ENCODE measurements around the gene ELF2.
"Not testable (repeated sequence)": the region's sequence is repeated elsewhere in the genome, so short reads cannot be mapped to it uniquely, and the experiment has no call there.

Gene ELF2

DNA sequence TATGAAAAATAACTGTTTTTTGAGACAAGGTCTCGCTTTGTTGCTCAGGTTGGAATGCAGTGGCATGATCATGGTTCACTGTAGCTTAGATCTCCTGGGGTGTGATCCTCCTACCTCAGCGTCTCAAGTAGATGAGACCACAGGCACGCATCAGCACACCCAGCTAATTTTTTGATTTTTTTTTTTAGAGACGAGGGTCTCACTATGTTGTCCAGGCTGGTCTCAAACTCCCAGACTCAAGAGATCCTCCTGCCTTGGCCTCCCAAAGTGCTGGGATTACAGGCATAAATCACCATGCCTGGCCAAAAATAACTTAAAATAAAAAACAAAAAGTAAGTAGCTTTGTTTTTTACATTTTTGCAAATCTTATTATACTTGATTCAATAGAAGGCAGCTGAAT is 98.1 kb downstream of the ELF2 start:
- H3K4me3 ChIP-seq (ENCODE audit: severe bottlenecking) = no peak overlapping the region
- peaks cover 11% of the 10 kb centered on the region for H3K36me3 ChIP-seq (ENCODE audit: low read depth)
- DNase-seq (ENCODE audit: low spot score) (no peak), ATAC-seq (ENCODE audit: low read depth) (no peak)
- peaks cover 13% of the 10 kb centered on the region for H3K4me1 ChIP-seq (ENCODE audit: insufficient read depth, poor library complexity, severe bottlenecking)
- no peak overlapping the region for H3K27ac ChIP-seq (ENCODE audit: poor library complexity, severe bottlenecking)
- TF ChIP-seq, protein P1, sequence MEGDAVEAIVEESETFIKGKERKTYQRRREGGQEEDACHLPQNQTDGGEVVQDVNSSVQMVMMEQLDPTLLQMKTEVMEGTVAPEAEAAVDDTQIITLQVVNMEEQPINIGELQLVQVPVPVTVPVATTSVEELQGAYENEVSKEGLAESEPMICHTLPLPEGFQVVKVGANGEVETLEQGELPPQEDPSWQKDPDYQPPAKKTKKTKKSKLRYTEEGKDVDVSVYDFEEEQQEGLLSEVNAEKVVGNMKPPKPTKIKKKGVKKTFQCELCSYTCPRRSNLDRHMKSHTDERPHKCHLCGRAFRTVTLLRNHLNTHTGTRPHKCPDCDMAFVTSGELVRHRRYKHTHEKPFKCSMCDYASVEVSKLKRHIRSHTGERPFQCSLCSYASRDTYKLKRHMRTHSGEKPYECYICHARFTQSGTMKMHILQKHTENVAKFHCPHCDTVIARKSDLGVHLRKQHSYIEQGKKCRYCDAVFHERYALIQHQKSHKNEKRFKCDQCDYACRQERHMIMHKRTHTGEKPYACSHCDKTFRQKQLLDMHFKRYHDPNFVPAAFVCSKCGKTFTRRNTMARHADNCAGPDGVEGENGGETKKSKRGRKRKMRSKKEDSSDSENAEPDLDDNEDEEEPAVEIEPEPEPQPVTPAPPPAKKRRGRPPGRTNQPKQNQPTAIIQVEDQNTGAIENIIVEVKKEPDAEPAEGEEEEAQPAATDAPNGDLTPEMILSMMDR (IDR thresholded peaks at IDR 0.05; ENCODE audit: poor library complexity, severe bottlenecking) = no peak
- H3K27me3 ChIP-seq (ENCODE audit: insufficient read depth, poor library complexity, severe bottlenecking) = no peaks in the 10 kb centered on the region
- H3K9me3 ChIP-seq (ENCODE audit: severe bottlenecking) = no peaks in the 10 kb centered on the region

GRCh38 chr4:139077567-139078355 is 99.3 kb downstream of the ELF2 start:
- Histone ChIP-seq H3K27me3 (ENCODE audit: insufficient read depth, poor library complexity, severe bottlenecking) (no peaks in the 10 kb centered on the region), H3K9me3 (ENCODE audit: severe bottlenecking) (no peaks in the 10 kb centered on the region), H3K4me1 (ENCODE audit: insufficient read depth, poor library complexity, severe bottlenecking) (peaks cover 13% of the 10 kb centered on the region), H3K36me3 (ENCODE audit: low read depth) (peaks cover 23% of the 10 kb centered on the region), H3K4me3 (ENCODE audit: severe bottlenecking) (no peak overlapping the region), H3K27ac (ENCODE audit: poor library complexity, severe bottlenecking) (no peak overlapping the region)
- ATAC-seq (ENCODE audit: low read depth) = no peak
- TF ChIP-seq, protein P1 (IDR thresholded peaks at IDR 0.05; ENCODE audit: poor library complexity, severe bottlenecking) = no peak
- no peak for DNase-seq (ENCODE audit: low spot score)

DNA sequence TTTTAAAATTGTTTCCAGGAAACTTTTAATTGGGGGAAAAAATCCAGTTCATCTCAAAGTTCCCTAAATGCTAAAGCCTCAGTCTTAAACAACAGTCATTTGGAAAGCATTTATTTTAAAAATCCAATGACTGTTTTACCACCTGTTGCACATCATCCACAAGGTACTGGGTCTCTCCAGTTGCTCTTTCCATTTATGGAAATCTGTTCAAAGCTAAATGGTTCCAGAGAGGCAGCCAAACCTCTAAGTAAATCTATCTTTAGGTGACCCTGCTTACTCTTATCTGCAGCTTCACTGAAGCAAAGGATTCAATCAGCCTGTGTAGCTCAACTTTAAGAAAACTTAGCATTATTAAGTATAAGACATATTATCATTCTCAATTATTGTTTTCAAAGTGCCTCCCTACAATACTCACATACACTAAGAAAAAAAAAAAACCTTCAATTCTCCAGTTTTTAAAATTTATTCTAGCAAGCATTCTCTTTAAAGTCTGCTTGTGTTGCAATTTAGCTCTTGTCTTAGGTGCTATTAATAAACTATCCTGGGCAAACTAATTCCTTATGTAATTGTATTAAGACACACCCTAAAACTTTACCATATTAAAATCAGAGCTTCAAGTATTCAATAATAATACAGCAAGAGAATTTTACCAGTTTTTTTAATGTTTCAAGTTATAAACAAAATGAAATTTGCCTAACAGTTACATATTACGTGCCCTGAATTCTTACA is 100.8 kb downstream of the ELF2 start:
- no peak for DNase-seq (ENCODE audit: low spot score)
- Histone ChIP-seq H3K36me3 (ENCODE audit: low read depth) (peaks cover 39% of the 10 kb centered on the region), H3K27ac (ENCODE audit: poor library complexity, severe bottlenecking) (no peak overlapping the region), H3K27me3 (ENCODE audit: insufficient read depth, poor library complexity, severe bottlenecking) (no peaks in the 10 kb centered on the region), H3K4me1 (ENCODE audit: insufficient read depth, poor library complexity, severe bottlenecking) (peaks cover 5% of the 10 kb centered on the region), H3K9me3 (ENCODE audit: severe bottlenecking) (no peaks in the 10 kb centered on the region), H3K4me3 (ENCODE audit: severe bottlenecking) (no peak overlapping the region)
- ATAC-seq (ENCODE audit: low read depth) = no peak
- TF ChIP-seq, protein P1 (IDR thresholded peaks at IDR 0.05; ENCODE audit: poor library complexity, severe bottlenecking) = no peak

GRCh38 chr4:139060591-139060990 is 116.4 kb downstream of the ELF2 start:
- H3K36me3 ChIP-seq (ENCODE audit: low read depth) = peaks cover 96% of the 10 kb centered on the region
- H3K4me1 ChIP-seq (ENCODE audit: insufficient read depth, poor library complexity, severe bottlenecking) = no peaks in the 10 kb centered on the region
- H3K9me3 ChIP-seq (ENCODE audit: severe bottlenecking) = no peaks in the 10 kb centered on the region
- DNase-seq (ENCODE audit: low spot score) = no peak
- H3K27ac ChIP-seq (ENCODE audit: poor library complexity, severe bottlenecking) = no peak overlapping the region
- TF ChIP-seq, protein P1 (IDR thresholded peaks at IDR 0.05; ENCODE audit: poor library complexity, severe bottlenecking) = no peak
- H3K27me3 ChIP-seq (ENCODE audit: insufficient read depth, poor library complexity, severe bottlenecking) = no peaks in the 10 kb centered on the region
- no peak overlapping the region for H3K4me3 ChIP-seq (ENCODE audit: severe bottlenecking)
- no peak for ATAC-seq (ENCODE audit: low read depth)

DNA sequence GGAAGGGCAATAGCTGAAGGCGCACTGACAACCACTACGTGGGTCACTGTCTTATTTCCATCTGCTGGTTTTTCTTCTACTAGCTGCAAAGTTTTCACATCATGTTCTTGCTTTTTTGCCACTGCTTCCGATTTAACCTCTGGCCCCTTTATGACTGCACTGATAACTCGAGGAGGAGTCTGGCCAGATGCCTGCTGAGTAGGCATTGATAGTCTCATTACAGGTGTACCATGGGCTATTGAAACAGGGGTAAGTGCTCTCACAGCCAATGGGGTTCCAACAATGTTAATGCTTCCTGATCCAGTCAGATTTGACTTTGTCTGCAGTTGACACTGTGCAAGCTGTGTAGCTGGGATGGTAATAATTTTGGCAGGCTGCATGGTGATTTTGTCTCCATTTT is 118.0 kb downstream of the ELF2 start:
- ATAC-seq (ENCODE audit: low read depth); DNase-seq (ENCODE audit: low spot score); H3K9me3 ChIP-seq (ENCODE audit: severe bottlenecking); H3K4me1 ChIP-seq (ENCODE audit: insufficient read depth, poor library complexity, severe bottlenecking); H3K4me3 ChIP-seq (ENCODE audit: severe bottlenecking); H3K27me3 ChIP-seq (ENCODE audit: insufficient read depth, poor library complexity, severe bottlenecking); H3K27ac ChIP-seq (ENCODE audit: poor library complexity, severe bottlenecking): not testable (repeated sequence)
- peaks cover 96% of the 10 kb centered on the region for H3K36me3 ChIP-seq (ENCODE audit: low read depth)
